Neural progenitor cell (in vitro differentiated cells): ENCODE results near the gene SPEF2.

Source experiments
- EZH2phosphoT487 ChIP-seq: fragments of 200-600 bp; sonication (generic); IDR thresholded peaks from 2 replicates; pipeline ENCODE4 v1.6.1; 2017; ENCODE audit warnings: antibody characterized with exemption
- TF ChIP-seq, protein P1 (sequence below): fragments of 200-600 bp; sonication (generic); IDR thresholded peaks from 2 replicates; pipeline ENCODE4 v1.5.1; 2017; ENCODE audit warnings: antibody characterized with exemption, mild to moderate bottlenecking

DNA sequence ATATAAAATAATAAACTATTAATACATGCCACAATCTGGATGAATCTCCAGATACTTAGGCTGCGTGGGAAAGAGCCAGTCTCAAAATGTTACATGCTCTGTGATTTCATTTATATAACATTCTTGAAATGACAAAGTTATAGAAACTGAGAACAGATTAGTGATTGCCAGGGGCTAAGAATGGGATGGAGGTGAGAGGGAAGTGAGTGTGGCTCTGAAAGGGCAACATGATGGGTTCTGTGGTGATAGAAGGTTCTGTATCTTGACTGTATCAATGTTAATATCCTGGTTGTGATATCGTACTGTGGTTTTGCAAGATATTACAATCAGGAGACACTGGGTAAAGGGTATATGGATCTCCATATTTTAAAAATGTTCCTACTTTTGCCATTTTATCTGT is 50.7 kb downstream of the SPEF2 start:
- TF ChIP-seq, protein P1, sequence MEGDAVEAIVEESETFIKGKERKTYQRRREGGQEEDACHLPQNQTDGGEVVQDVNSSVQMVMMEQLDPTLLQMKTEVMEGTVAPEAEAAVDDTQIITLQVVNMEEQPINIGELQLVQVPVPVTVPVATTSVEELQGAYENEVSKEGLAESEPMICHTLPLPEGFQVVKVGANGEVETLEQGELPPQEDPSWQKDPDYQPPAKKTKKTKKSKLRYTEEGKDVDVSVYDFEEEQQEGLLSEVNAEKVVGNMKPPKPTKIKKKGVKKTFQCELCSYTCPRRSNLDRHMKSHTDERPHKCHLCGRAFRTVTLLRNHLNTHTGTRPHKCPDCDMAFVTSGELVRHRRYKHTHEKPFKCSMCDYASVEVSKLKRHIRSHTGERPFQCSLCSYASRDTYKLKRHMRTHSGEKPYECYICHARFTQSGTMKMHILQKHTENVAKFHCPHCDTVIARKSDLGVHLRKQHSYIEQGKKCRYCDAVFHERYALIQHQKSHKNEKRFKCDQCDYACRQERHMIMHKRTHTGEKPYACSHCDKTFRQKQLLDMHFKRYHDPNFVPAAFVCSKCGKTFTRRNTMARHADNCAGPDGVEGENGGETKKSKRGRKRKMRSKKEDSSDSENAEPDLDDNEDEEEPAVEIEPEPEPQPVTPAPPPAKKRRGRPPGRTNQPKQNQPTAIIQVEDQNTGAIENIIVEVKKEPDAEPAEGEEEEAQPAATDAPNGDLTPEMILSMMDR, result no peak
- TF ChIP-seq EZH2phosphoT487, result no peak
